HK-2 (cell line): Measurements from ENCODE around the gene KTN1.

Source experiments
- DNase-seq: peaks from one replicate; pipeline ENCODE4 v3.0.0-alpha.2; 2018; ENCODE audit not compliant: unreplicated experiment

Gene KTN1

DNA sequence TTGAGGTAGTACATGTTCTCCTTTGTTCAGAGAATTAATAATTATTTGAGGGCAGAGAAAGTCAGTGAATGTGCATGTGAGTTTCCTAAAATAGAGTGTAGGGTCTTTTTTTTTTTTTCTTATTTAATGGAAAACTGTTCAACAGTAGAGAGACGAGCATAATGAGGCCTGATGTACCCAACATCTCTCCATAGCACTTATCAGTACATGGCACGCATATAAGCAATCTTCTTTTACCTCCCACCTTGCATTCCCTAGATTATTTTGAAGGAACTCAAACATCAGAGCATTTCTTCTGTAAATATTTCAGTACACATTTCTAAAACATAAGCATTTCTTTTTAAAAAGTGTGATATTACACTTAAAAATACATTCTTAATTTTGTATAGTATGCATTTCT is 87.8 kb downstream of the KTN1 start:
- DNase-seq, result no peak

DNA sequence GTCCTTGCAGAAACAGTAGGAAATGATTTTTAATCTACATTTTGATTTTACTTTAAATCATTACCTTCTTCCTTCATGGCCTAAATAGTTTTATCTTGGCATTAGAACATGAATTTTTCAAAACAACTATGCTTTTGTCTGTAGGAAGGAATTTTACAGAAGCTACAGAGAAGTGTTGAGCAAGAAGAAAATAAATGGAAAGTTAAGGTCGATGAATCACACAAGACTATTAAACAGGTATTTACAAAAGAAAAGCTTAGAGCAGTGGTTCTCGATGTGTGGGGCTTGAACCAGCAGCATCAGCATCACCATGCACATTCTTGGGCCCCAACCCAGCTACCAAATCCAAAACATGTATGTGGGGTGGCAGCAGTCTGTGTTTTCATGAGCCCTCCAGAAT is 91.6 kb downstream of the KTN1 start:
- no peak for DNase-seq

DNA sequence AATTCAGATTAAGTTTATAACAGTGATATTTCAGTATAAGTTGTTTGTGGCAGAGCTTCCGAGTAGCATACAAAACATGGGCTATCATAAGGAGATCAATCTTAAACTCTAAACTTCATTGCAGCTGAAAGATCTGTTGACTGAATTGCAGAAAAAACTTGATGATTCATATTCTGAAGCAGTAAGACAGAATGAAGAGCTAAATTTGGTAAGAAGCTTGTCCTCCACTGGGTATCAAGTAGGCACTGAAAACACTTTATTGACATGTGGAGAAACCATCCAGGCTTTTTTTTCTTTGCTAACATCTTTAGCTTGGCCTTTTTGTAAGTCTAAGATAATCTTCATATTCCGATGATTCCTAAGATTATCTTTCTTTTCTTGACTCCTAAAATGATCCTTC is 93.0 kb downstream of the KTN1 start:
- no peak for DNase-seq

DNA sequence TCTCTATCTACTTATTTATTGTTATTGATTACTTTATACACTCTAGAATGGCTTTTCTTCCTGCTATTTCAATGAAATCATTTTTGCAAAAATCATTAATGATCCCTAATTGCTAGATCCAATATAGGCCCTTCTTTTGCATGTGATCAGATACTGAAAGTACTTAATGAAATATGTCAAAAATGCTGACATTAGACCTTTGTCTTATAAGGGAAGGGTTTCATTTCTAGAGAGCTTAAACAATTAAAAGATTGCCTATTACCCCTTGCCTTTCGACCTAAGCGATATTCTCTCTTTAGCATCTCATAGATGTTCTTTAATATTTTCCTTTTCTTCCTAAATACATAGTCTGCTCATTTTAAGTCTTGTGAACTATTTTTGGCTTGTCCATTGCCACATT is 101.1 kb downstream of the KTN1 start:
- DNase-seq, result no peak

DNA sequence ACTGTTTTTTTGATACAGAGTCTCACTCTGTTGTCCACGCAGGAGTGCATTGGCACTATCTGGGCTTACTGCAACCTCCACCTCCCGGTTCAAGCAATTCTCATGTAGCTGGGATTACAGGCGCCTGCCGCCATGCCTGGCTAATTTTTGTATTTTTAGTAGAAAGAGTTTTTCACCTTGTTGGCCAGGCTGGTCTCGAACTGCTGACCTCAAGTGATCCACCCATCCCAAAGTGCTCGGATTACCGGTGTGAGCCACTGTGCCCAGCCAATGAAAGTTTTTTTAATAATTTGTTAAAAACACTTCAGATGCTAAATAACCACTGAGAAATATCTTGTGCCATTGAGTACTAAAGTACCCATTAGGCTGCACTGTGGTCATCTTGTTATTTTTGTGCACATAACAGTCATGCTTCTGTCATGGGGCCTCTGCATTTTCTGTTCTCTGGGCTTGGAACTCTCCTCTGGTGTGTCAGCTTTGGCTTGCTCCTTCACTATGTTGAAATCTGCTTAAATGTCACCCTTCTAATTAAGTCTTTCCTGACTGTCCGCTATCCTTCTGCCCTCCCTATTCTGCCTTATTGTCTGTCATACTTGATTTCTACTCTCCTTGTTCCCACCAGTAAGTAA is 105.1 kb downstream of the KTN1 start:
- peak; percentile 31 for DNase-seq

DNA sequence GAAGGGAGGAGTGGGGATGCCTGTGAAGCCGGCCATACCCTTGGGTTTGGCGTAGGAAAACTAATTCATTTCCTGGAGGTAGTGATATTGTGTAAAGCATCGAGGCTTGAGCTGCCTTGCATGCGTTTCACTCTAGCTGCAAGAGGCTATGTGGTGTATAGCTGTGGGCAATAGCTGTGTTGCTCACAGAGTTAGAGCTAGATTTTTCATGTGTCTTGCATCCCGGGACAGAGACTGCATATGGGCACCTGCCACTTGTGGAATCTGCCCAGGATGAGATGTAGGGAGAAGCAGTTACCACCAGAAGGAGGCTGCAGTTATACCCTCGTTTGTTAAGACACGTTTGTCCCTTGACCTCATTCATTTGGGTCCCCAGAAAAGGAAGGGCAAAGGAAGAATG is 106.7 kb downstream of the KTN1 start:
- no peak for DNase-seq

DNA sequence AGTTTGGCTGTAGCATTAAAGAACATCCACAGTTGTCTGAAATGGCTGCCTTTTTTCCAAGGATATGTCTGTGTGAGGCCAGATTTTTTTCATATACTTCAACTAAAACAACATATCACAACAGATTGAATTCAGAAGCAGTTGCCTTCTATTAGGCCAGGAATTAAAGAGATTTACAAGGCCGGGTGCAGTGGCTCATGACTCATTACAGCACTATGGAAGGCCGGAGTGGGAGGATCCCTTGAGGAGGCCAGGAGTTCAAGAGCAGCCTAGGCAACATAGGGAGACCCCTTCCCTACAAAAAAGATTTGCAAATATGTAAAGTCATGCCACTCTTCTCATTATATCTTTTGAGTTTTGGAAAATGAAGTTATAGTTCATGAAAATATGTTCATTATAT is 108.6 kb downstream of the KTN1 start:
- DNase-seq, result no peak

DNA sequence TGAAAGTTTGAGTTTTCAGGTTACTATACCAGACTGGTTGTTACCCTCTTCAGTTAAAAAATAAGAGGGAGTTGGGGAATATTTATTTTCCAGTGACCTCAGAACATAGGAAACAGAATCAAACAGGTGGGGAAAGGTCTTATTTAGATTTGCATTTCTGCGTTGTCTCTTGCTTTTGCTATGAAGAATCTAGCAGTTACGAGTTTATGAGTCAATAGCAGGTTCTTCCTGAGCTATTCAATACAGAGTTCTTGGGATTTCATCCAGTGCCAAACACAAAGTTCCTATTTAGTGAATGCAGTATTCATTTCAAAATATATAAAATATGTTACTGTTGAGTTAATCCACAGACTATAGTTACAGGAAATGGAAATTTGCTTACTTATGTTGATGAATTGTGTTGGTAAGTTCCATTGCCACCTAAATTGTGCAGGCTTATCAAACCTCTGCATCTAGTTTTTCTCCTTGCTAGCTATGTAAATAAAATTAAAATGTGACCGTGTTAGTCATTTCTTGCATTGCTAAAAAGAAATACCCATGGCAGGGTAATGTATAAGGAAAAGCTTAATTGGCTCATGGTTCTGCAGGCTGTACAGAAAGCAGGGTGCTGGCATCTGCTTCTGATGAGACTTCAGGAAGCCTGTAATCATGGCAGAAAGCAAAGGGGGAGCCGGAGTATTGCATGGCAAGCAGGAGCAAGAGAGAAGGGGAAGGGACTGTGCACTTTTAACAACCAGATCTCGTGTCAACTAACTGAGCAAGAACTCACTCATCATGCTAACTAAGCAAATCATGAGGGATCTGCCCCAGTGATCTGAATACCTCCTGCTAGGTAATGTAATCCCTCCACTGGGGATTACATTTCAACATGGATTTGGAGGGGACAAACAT is 110.2 kb downstream of the KTN1 start:
- DNase-seq, result no peak

DNA sequence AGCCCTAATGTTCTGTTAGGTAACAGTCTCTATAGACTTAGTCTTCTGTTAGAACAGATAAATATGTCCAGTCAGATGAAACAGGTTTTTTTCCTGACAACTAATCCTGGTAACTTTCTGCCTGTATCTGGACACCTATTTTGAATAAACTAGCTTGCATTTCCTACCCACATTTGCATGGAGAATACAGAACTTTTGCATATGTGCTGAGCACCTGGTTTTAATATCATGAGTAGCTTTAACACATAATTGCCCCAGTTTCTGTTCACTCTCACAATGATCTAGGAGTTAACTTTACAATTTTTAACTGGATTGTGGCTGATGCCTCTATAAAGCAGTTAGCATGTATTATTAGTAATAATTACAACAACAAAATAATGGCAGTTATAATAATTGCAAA is 111.7 kb downstream of the KTN1 start:
- DNase-seq, result no peak

DNA sequence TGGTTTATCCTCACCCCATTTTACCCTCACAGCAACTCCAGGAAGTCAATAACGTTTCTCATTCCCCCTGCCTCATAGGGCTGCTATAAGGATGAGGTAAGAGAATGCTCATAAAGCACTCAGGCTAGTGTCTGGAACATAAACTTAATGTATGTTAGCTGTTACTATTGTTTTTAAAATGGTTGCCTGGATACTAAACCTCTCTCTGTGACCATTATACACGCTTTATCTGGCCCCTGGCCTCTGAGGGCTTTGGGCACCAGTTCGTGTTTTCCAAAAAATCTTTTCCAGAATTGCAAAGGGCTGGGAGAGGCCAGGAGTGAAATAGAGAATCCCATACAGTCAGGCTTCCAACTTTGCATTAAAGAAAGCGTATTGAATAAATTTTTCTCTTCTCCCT is 113.9 kb downstream of the KTN1 start:
- DNase-seq, result no peak

DNA sequence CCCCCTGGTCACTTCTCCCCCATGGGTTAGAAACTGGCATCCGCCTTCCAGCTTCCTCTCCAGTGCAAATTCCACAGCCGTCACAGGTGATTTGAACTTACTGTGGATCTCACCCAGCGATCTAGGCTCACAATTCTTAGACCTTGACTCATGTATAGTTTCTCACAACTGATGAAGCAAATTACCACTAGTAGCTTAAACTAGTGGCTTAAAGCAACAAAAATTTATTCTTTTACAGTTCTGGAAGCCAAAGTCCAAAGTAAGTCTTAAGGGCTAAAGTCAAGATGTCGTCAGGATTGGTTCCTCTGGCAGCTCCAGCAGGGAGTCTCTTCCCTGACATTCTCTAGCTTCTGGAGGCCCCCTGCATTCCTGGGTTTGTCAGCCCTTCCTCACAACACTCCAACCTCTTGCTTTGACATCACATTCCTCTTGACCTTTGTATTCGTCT is 117.4 kb downstream of the KTN1 start:
- DNase-seq, result no peak

DNA sequence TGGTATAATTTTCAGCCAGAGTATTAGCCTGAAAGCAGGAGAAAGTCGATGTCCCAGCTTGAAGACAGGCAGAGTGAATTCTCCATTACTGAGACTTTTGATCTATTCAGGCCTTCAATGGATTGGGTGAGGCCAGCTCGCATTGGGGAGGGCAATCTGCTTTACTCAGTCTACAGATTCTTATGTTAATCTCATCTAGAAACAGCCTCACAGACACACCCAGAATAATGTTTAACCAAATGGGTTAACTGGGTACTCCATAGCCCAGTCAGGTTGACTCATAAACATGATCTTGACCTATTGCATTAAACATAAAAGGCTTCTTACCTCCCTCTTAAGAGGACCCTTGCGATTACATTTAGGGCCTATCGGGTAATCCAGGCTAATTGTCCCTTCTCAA is 118.0 kb downstream of the KTN1 start:
- no peak for DNase-seq

DNA sequence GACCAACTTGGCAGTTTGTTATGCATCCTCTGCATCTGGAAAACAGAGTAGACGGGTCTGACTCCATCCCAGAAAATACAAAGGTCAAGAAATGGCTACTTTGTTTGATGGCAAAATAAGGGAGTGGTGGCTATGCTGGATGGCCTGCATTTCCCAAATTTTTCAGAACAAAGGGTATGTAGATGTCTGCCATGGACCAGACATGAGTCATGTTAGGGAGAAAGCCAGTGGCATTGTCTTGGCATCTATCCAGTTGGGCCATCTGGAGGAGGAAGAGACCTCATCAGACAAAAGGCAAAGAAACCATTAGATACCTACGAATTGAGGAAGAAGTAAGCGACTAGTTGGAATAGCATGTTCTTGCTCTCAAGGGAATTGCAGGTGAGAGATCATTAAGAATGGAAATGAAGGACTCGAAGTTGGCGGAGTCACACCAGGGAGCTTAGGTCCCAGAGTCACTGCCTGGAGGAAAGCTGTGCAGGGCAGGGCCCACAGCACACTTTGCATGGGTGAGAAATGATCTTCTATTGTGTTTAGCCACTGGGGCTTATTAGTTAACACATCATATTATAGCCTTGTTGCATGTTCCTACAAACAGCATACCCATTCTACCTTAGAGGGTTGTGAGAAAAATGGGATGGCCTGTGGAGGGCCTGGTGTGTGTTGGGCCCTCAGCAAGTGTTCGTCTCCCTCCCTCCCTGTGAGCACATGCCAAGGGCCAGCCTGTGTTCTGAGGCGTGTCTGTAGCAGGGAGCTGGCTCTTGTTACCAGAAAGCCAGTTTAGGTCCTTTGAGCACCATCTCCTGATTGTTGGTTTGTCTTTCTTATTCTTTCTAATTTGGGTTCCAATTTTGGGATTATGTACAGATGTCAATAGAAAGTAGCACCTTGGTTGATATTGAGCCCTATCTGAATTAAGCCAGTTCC is 119.4 kb downstream of the KTN1 start:
- no peak for DNase-seq

DNA sequence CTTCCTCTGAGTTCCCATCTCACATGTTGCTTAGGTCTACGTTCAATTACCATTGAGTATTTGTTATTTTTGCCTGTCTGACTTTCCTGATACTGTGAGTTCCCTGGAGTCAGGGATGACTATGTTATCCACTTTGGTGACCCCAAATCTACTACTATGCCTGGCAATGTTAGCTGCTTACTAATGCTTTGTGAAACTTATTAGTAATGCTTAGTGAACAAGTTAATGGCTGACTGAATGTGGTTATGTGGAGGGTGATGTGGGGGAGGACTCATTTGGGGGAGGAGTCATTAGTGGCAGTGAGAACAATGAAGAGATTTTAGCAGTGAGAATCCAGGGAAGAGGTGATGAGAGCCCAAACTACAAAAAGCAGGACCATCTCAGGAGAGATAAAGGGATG is 121.6 kb downstream of the KTN1 start:
- DNase-seq, result peak; percentile 36

DNA sequence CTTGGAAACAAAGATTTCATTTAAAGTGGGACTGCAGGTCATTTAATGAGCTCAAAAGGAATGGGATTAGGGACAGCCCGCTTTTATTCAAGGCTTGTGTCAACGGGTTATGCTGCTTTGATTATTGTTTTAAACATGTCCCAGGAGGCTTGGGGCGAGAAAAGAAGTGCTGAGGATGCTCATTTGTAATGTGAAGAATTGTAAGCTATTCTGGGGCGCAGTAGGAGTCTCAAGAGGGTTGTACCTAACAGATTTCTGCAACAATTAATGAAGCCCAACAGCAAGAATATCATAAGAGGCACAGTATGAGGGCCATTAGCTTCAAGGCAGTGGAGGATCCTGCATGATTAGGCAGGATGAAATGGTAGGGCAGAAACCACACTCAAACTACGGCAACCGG is 122.5 kb downstream of the KTN1 start:
- no peak for DNase-seq

DNA sequence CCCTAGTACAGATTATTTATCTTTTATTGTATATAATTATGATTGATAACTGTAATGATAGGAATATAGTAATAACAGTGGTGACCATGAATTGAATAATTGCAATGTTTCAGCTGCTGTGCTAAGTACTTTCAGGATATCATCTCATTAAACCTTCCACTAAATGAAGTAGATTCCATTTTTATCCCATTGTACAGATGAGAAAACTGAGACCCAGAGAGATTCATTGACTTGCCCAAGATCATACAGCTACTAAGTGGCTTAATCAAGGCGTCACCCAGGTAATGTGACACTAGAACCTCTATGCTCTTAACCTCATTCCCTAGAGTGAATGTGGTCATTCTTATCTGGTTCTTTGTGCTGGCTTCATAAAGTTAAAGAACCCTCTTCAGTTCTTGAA is 124.6 kb downstream of the KTN1 start:
- DNase-seq, result no peak

DNA sequence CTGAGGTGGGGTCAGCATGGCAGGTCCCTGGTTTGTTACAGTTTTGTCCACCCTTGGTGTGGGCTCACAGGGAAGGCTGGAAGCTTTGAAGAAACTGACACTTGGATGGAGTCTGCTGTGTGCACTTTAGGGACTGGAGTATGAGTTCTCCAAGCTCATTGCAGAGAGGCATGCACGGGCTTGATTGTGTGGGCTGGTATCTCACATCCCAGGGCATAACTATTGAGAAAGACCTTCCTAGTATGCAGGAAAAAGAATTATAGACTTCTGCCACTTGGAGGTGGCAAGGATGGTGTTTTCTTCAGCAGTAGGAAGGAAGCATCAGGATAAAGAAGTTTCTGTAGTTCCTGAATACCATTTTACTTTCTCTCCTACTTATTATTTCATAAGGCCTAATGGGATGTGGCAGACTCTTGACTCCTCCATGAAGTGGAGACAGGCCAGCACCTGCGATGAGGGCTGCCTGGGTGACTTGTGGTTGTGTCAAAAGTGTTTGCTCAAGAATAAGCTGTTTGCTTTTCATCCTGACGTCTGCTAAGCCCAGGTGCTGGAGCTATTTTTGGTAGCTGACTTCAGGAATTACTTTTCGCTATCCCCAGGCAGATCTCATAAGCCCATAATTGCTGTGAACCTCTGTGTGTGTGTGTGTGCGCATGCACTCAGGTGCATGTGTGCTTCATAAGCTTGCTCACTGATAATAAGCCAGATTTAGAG is 125.8 kb downstream of the KTN1 start:
- no peak for DNase-seq

DNA sequence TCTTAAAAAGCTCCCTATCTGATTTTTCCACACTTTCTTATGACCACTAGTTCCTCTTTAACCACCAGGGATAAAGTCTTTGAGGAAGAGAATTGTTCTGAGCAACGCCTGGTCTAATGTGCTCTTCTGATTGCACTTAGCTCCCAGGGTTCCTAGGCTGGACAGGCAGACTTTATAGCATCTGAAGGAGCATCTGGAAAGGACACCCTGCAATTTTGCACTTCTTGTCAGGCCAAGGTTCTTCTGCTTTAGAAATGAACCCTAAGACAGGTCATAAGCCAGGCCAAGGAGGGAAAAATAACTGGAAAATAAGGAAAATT is 126.3 kb downstream of the KTN1 start:
- DNase-seq, result no peak

DNA sequence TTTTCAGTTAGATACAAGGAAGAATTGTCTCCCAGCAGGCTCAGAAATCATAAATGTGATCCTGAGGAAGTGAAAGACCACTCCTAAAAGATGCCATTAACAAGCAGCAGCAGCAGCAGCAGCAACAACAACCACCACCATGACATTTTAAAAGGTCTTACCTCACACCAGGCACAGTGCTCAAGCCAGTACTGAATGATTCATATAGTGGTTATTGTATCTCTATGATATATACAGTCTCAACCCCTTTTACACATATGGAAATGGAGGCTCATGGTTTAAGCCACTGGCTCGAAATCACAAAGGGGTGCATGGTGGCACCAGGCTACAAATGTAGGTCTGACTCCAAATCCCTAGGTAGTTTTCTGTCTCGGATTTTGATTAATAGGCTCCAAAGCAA is 126.9 kb downstream of the KTN1 start:
- no peak for DNase-seq

DNA sequence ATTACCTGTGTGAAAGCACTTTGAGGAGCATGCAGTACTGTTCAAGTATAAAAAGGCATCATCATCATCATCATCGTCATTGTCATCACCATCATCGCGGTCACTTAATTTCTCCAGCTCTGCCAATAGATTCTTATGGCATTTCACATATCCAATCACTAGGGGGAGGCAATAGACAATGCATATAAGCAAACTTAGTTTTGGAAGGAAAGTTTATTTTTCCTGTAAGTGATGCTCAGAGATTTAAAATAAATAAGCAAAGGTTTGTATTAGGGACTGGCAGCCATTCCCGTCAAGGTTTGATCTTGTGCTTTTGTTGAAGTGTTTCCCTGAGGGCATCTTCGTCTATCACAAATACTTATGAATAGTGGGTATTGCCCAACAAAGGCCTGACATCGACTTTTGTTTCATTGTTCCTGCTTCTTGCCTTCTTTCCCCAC is 127.4 kb downstream of the KTN1 start:
- no peak for DNase-seq

DNA sequence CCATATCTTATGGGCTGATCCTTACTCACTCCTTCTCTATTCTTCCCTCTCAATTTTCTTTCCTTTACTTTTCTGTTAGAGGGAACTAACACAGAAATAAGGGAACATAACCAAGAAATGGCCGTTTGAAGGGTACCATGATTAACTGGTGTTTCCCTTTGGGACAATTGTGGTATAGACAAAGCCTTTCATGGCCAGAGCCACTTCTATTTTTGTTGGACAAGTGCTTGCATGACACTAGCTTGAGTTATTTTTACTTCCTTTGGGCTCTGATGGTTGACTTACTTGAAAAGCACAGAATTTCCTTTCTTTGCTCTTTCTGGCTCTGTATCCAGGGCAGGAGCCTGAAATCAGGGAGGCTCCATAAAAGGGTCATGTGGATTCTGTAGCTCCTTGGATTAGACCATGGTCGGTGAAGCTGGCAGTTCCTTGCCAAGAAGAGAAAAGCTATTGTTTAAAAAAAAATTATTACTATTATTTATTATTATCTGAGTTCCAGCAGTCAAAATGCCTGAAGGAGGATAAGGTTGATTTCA is 130.6 kb downstream of the KTN1 start:
- DNase-seq, result no peak
